Endodermal cell (in vitro differentiated cells): ENCODE data around the gene TFPT. TPM values are rescaled to one million over a fixed set of nuclear protein-coding genes. Genes with fewer than 3 reads are reported as not detected.

Experiments
- DNase-seq: peaks from one replicate; pipeline ENCODE4 v3.0.0-alpha.2; 2017
- H3K27ac ChIP-seq: 2 replicates; pipeline ENCODE4 v1.5.1; 2013; ENCODE audit warnings: mild to moderate bottlenecking, low read depth, low read length, moderate library complexity
- H3K27me3 ChIP-seq: 2 replicates; pipeline ENCODE4 v1.6.1; 2013; ENCODE audit warnings: mild to moderate bottlenecking, low read length, moderate library complexity; ENCODE audit not compliant: insufficient read depth, control insufficient read depth, poor library complexity, severe bottlenecking
- H3K36me3 ChIP-seq: 2 replicates; pipeline ENCODE4 v1.7.0; 2013; ENCODE audit warnings: mild to moderate bottlenecking, low read length, moderate library complexity; ENCODE audit not compliant: control insufficient read depth, insufficient read depth
- H3K4me1 ChIP-seq: one replicate; pipeline ENCODE4 v1.7.0; 2013; ENCODE audit warnings: low read length; ENCODE audit not compliant: control insufficient read depth, insufficient read depth
- H3K4me3 ChIP-seq: 2 replicates; pipeline ENCODE4 v1.5.1; 2013; ENCODE audit warnings: mild to moderate bottlenecking, low read length, moderate library complexity
- H3K9ac ChIP-seq: 2 replicates; pipeline ENCODE4 v1.6.1; 2013; ENCODE audit warnings: mild to moderate bottlenecking, low read length, moderate library complexity; ENCODE audit not compliant: poor library complexity, severe bottlenecking; ENCODE audit errors: extremely low read depth
- H3K9me3 ChIP-seq: 2 replicates; pipeline ENCODE4 v1.6.1; 2013; ENCODE audit warnings: mild to moderate bottlenecking, low read length, moderate library complexity; ENCODE audit not compliant: control insufficient read depth
- H3K27ac Mint-ChIP-seq: 2 replicates; pipeline ENCODE4 v1.8.0; 2020; ENCODE audit warnings: mixed read lengths
- H3K27me3 Mint-ChIP-seq: 2 replicates; pipeline ENCODE4 v1.8.0; 2021; ENCODE audit warnings: mild to moderate bottlenecking, mixed read lengths; ENCODE audit not compliant: insufficient read depth
- H3K36me3 Mint-ChIP-seq: 2 replicates; pipeline ENCODE4 v1.8.0; 2020; ENCODE audit warnings: low read depth, mixed read lengths
- H3K4me1 Mint-ChIP-seq: 2 replicates; pipeline ENCODE4 v1.8.0; 2020; ENCODE audit warnings: mixed read lengths
- H3K4me3 Mint-ChIP-seq: 2 replicates; pipeline ENCODE4 v1.8.0; 2020; ENCODE audit warnings: mild to moderate bottlenecking, moderate library complexity, mixed read lengths
- H3K9me3 Mint-ChIP-seq: 2 replicates; pipeline ENCODE4 v1.8.0; 2020; ENCODE audit warnings: mild to moderate bottlenecking, mixed read lengths
- WGBS, 2 experiments: methylation state at CpG; one replicate each; pipeline versions ENCODE4 v1.1.5 to v1.1.7; 2013; ENCODE audit warnings: missing lambda C conversion rate in 2 of 2, mixed read lengths in 1 of 2; ENCODE audit not compliant: insufficient coverage in 1 of 2, insufficient read length in 1 of 2; 5-methylcytosine and 5-hydroxymethylcytosine counted together
- total RNA-seq, 2 donors: library from RNA; stranded (reverse); fragmentation: NEBNext Ultra II Directional in 1 of 2; extraction: Animal tissue kit (Norgen Biotek cat#: 25700) in 1 of 2; gene quantifications; 2 replicates in 1 of 2; 3 replicates in 1 of 2; pipeline ENCODE4 v1.2.1, GENCODE V29; 2021
- TF ChIP-seq, protein P1 (sequence below): fragments of 200-600 bp; sonication (generic); conservative IDR thresholded peaks from 2 replicates; pipeline ENCODE4 v1.5.0; 2021; ENCODE audit warnings: antibody characterized with exemption, mild to moderate bottlenecking

TFPT gene
- total RNA-seq, 2 donors from 2014 or later, result 19.5 to 21.6 TPM

DNA sequence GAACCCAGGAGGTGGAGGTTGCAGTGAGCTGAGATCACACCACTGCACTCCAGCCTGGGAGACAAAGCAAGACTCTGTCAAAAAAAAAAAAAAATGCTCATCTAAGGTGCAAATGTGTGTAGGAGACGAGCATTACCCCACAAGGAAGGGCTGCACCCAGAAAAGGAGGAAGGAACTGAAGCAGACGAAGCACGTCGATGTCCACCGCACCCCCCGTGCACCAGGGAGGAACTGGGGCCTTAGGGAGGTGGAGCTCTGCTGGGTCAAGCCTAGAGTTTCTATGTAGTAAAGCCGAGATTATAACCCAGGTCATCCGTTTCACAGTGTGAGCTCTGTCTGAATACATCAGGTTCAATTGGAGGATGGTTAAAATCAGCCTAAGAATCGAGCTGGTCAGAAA is 52.8 kb downstream of the TFPT start:
- Histone ChIP-seq H3K9ac (no peak overlapping the region), H3K9me3 (no peaks in the 10 kb centered on the region), H3K27me3 (no peaks in the 10 kb centered on the region), H3K4me3 (no peak overlapping the region), H3K27ac (no peak overlapping the region), H3K36me3 (no peaks in the 10 kb centered on the region), H3K4me1 (no peaks in the 10 kb centered on the region)
- no peaks in the 10 kb centered on the region for H3K36me3 Mint-ChIP-seq
- no peak overlapping the region for H3K4me3 Mint-ChIP-seq
- DNase-seq, result no peak
- 93 to 96% methylated on average over 8 to 9 of the region's 9 CpGs for WGBS, 2 experiments
- no peaks in the 10 kb centered on the region for H3K9me3 Mint-ChIP-seq
- H3K27ac Mint-ChIP-seq, result no peak overlapping the region
- H3K4me1 Mint-ChIP-seq, result no peaks in the 10 kb centered on the region
- TF ChIP-seq, protein P1, sequence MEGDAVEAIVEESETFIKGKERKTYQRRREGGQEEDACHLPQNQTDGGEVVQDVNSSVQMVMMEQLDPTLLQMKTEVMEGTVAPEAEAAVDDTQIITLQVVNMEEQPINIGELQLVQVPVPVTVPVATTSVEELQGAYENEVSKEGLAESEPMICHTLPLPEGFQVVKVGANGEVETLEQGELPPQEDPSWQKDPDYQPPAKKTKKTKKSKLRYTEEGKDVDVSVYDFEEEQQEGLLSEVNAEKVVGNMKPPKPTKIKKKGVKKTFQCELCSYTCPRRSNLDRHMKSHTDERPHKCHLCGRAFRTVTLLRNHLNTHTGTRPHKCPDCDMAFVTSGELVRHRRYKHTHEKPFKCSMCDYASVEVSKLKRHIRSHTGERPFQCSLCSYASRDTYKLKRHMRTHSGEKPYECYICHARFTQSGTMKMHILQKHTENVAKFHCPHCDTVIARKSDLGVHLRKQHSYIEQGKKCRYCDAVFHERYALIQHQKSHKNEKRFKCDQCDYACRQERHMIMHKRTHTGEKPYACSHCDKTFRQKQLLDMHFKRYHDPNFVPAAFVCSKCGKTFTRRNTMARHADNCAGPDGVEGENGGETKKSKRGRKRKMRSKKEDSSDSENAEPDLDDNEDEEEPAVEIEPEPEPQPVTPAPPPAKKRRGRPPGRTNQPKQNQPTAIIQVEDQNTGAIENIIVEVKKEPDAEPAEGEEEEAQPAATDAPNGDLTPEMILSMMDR, result no peak
- H3K27me3 Mint-ChIP-seq, result peaks cover 4% of the 10 kb centered on the region

Other genes starting within 250 kb of the TFPT start
- gene MYADM, start 247.8 kb downstream of the TFPT start, total RNA-seq, result 100 to 1,000 TPM; 112 to 157 TPM
- 1 to 10 TPM; 2.7 to 5.6 TPM for gene PRKCG, start 233.5 kb downstream of the TFPT start, total RNA-seq
- 1 to 10 TPM; 2.7 to 3.4 TPM for gene CACNG7, start 206.4 kb downstream of the TFPT start, total RNA-seq
- 1 to 10 TPM in 1 of 2 donors, under 1 TPM in 1; 0.48 to 4.8 TPM for gene CACNG8, start 152.7 kb downstream of the TFPT start, total RNA-seq
- gene CACNG6, start 124.0 kb downstream of the TFPT start, total RNA-seq, result 1 to 10 TPM in 1 of 2 donors, under 1 TPM in 1; 0.92 to 1.8 TPM
- gene VSTM1, start 51.8 kb downstream of the TFPT start, total RNA-seq, result not detected
- not detected for gene TARM1, start 34.3 kb downstream of the TFPT start, total RNA-seq
- gene OSCAR, start 14.9 kb downstream of the TFPT start, total RNA-seq, result under 1 TPM; 0.20 to 0.44 TPM
- 100 to 1,000 TPM; 196 to 229 TPM for gene NDUFA3, start 12.8 kb downstream of the TFPT start, total RNA-seq
- gene PRPF31, start 97 bp upstream of the TFPT start, total RNA-seq, result 10 to 100 TPM; 79.0 to 85.5 TPM
- gene CNOT3, start 22.1 kb upstream of the TFPT start, total RNA-seq, result 10 to 100 TPM; 78.9 to 82.7 TPM
- gene LENG1, start 44.1 kb upstream of the TFPT start, total RNA-seq, result 1 to 10 TPM; 3.6 to 4.0 TPM
- 10 to 100 TPM; 32.7 to 46.6 TPM for gene TMC4, start 57.5 kb upstream of the TFPT start, total RNA-seq
- 100 to 1,000 TPM; 126 to 131 TPM for gene MBOAT7, start 73.9 kb upstream of the TFPT start, total RNA-seq
- 10 to 100 TPM; 26.0 to 27.5 TPM for gene TSEN34, start 75.7 kb upstream of the TFPT start, total RNA-seq
- gene RPS9, start 85.2 kb upstream of the TFPT start, total RNA-seq, result 1,000 to 10,000 TPM; 1,302 to 1,460 TPM
- gene LILRB3, start 107.3 kb upstream of the TFPT start, total RNA-seq, result not detected
- gene LILRA6, start 127.1 kb upstream of the TFPT start, total RNA-seq, result not detected
- not detected for gene LILRB5, start 141.6 kb upstream of the TFPT start, total RNA-seq
- not detected for gene LILRB2, start 165.5 kb upstream of the TFPT start, total RNA-seq
- gene LILRA5, start 197.5 kb upstream of the TFPT start, total RNA-seq, result not detected
- not detected for gene LILRA4, start 223.5 kb upstream of the TFPT start, total RNA-seq
- not detected for gene LAIR1, start 249.3 kb upstream of the TFPT start, total RNA-seq